Pancreas (tissue), 10 donors: Measurements from ENCODE around the gene ENDOU. TPM values are rescaled to one million over a fixed set of nuclear protein-coding genes. Genes with fewer than 3 reads are reported as not detected.

Experiments
- ATAC-seq, 4 donors: fragments of 200-7000 bp; cut with Tn5 transposase; one replicate each; pipeline versions ENCODE4 v1.8.0 to v1.9.1; 2020; ENCODE audit warnings: mild to moderate bottlenecking in 4 of 4, moderate library complexity in 4 of 4
- DNase-seq, 6 donors: peaks; one replicate each; pipeline ENCODE4 v3.0.0-alpha.2; 2020
- FAIRE-seq: peaks from 2 replicates; lab custom pipeline; 2012; peaks lifted over from hg19 to GRCh38; lab: Jason Lieb, UNC
- H3K27ac ChIP-seq, 4 donors: fragments of 200-600 bp; sonication (generic); 1 replicate in 3 of 4; 2 replicates in 1 of 4; pipeline versions ENCODE4 v1.5.0 to v1.8.0; 2020
- H3K27me3 ChIP-seq, 4 donors: fragments of 200-600 bp; one replicate each; pipeline ENCODE4 v1.8.0; 2021
- H3K36me3 ChIP-seq, 3 donors: fragments of 200-600 bp; sonication (generic) in 1 of 3; one replicate each; pipeline versions ENCODE4 v1.5.0 to v1.8.0; 2020 to 2021
- H3K4me1 ChIP-seq, 3 donors: fragments of 200-600 bp; one replicate each; pipeline ENCODE4 v1.8.0; 2021
- H3K4me3 ChIP-seq, 4 donors: fragments of 200-600 bp; sonication (generic) in 2 of 4; one replicate each; pipeline versions ENCODE4 v1.5.0 to v1.8.0; 2020 to 2021
- H3K9me3 ChIP-seq, 4 donors: fragments of 200-600 bp; one replicate each; pipeline ENCODE4 v1.8.0; 2021
- WGBS, 2 donors: extraction: QIAGEN DNeasy Blood & Tissue Kit; methylation state at CpG; one replicate each; pipeline ENCODE4 v1.1.7; 2013; 5-methylcytosine and 5-hydroxymethylcytosine counted together
- intact Hi-C, 3 donors: fragments of 100-400 bp; cut with DNase I; formaldehyde crosslinking; loops; one replicate each; pipeline versions ENCODE4 v1.11.1 to v1.14.2; 2022
- polyA plus RNA-seq, 2 donors: library from polyadenylated mRNA; stranded (reverse); fragments of 200-250 nt; gene quantifications; one replicate each; pipeline ENCODE4 v1.2.3, GENCODE V29; 2013
- total RNA-seq, 6 donors: library from RNA; stranded (reverse); fragmentation: NEBNext Ultra II Directional in 4 of 6; extraction: Animal tissue kit (Norgen Biotek cat#: 25700) in 4 of 6; gene quantifications; one replicate each; pipeline versions ENCODE4 v1.2.1 to v1.2.4, GENCODE V29; 2021 to 2023
- TF ChIP-seq, protein P1 (sequence below), 4 donors: fragments of 200-600 bp; sonication (generic) in 3 of 4; IDR thresholded peaks; one replicate each; pipeline versions ENCODE4 v1.5.0 to v1.8.0; 2021; ENCODE audit warnings: antibody characterized with exemption in 4 of 4
- donor health status: healthy with polysubstance abuse.
- donor health status: DM: no; HTN: no; CAD: no; lungs with moderate emphysema.
- donor health status: DM: no; HTN: no; CAD: no.
- donor health status: control.
- donor health status: control.
- donor health status: Bipolar disorder and iron deficiency.
- donor health status: DM: yes; HTN: yes; CAD: no.
- donor health status: DM: no; HTN: no; CAD: no.
- donor health status: DM: no; HTN: no; CAD: no.
- donor health status: DM: yes; HTN: yes; CAD: no.

ENDOU gene
- total and polyA plus RNA-seq, 8 donors = 0.11 to 0.23 (median 0.20) TPM; not detected in 5

DNA sequence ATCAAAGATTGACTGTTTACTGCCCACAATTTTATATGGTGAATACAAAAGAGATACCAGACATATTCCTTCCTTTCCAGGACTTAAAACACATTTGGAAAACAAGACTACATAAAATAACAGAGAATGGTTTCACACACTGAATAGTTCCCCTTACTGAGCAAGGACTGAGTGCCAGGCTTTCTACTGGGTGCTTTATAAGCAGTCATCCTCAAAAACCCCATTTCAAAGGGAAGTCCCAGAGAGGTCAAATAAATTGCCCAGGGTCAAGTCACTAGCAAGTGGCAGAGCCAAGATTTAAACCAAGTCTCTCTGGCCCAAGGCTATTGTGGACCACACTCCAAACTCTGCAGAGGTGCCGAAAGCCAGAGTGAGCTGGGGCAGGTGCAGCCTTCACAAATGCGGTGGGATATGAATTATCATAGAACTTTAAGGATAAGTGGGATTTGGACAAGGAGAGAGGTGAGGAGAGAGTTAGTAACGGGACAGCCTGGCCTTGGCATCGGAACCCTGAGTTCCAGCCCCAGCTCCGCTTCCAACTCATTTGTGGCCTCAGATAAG, 10.4 kb downstream of the ENDOU start:
- Histone ChIP-seq H3K27ac (no peak overlapping the region), H3K27me3 (no peaks in the 10 kb centered on the region), H3K9me3 (no peaks in the 10 kb centered on the region), H3K4me3 (no peak overlapping the region), H3K36me3 (no peaks in the 10 kb centered on the region), H3K4me1 (peaks cover 0 to 20% (median 0%) of the 10 kb centered on the region in 3 donors)
- TF ChIP-seq, protein P1, sequence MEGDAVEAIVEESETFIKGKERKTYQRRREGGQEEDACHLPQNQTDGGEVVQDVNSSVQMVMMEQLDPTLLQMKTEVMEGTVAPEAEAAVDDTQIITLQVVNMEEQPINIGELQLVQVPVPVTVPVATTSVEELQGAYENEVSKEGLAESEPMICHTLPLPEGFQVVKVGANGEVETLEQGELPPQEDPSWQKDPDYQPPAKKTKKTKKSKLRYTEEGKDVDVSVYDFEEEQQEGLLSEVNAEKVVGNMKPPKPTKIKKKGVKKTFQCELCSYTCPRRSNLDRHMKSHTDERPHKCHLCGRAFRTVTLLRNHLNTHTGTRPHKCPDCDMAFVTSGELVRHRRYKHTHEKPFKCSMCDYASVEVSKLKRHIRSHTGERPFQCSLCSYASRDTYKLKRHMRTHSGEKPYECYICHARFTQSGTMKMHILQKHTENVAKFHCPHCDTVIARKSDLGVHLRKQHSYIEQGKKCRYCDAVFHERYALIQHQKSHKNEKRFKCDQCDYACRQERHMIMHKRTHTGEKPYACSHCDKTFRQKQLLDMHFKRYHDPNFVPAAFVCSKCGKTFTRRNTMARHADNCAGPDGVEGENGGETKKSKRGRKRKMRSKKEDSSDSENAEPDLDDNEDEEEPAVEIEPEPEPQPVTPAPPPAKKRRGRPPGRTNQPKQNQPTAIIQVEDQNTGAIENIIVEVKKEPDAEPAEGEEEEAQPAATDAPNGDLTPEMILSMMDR (IDR thresholded peaks at IDR 0.05) = no peak
- ATAC-seq (no peak), DNase-seq (no peak), FAIRE-seq (no peak)
- 24 to 26% methylated on average over 5 of the region's 5 CpGs for WGBS, 2 donors
- intact Hi-C loops = loop anchor here in 2 of 3 donors (5.0 to 10.0 kb wide), 4 partner anchors 60 to 122 kb away; partner anchors contain the start of gene SLC48A1 (in 1 of the 2)

DNA sequence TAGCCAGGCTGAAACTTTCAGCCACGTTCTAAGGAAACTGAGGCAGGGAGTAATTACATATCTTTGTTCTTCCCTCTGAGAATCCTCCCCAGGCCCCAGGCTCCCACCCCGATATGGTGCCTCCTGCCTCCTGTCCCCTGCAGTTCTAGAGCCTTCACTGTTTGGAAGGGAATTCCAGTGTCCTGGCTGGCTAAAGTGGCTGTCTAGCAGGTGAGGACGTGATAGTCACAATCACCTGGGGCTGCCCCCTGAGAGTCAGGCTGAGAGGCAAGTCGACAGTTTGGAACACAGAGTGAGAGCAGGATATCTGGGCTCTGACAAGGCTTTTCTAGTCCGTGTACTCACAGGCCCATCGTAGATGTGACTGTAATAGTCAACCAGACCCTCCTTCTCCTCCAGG, 13.1 kb downstream of the ENDOU start:
- FAIRE-seq (no peak), ATAC-seq (no peak), DNase-seq (no peak)
- 82 to 89% methylated on average over 6 of the region's 6 CpGs for WGBS, 2 donors
- no peak overlapping the region for H3K27ac ChIP-seq
- no peaks in the 10 kb centered on the region for H3K9me3 ChIP-seq
- TF ChIP-seq, protein P1 (IDR thresholded peaks at IDR 0.05) = no peak
- no peaks in the 10 kb centered on the region for H3K36me3 ChIP-seq
- intact Hi-C loops = loop anchor here in 2 of 3 donors (5.0 to 10.0 kb wide), 3 partner anchors 63 to 123 kb away; partner anchors contain the start of gene SLC48A1 (in 1 of the 2)
- H3K4me1 ChIP-seq = peaks cover 0 to 16% (median 0%) of the 10 kb centered on the region in 3 donors
- H3K4me3 ChIP-seq = no peak overlapping the region
- H3K27me3 ChIP-seq = no peaks in the 10 kb centered on the region

DNA sequence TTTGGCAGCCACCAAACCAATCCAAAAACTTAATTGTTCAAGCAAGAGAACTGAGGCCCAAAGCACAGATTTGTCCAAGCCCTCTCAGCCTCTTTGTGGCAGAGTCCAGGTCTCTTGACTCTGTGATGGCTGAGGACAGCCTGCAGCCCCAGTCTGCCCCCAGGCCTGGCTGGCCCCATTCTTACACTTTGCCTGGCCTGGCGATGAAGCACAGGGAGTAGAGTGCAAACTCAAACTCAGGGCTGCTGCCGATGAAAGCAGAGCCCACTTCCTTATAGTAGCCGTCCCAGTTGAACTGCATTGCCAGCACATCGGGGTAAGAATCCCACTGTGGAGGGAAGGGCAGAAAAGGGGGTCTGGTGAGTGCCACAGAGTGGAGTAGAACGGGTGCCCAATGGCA, 13.8 kb downstream of the ENDOU start:
- FAIRE-seq (no peak), DNase-seq (no peak), ATAC-seq (no peak)
- H3K4me3 ChIP-seq = no peak overlapping the region
- TF ChIP-seq, protein P1 (IDR thresholded peaks at IDR 0.05) = no peak
- H3K4me1 ChIP-seq = peaks cover 0 to 19% (median 0%) of the 10 kb centered on the region in 3 donors
- intact Hi-C loops = loop anchor here in 2 of 3 donors (5.0 to 10.0 kb wide), 3 partner anchors 63 to 123 kb away; partner anchors contain the start of gene SLC48A1 (in 1 of the 2)
- H3K36me3 ChIP-seq = no peaks in the 10 kb centered on the region
- no peaks in the 10 kb centered on the region for H3K27me3 ChIP-seq
- no peaks in the 10 kb centered on the region for H3K9me3 ChIP-seq
- no peak overlapping the region for H3K27ac ChIP-seq
- 83 to 89% methylated on average over 5 of the region's 5 CpGs for WGBS, 2 donors

DNA sequence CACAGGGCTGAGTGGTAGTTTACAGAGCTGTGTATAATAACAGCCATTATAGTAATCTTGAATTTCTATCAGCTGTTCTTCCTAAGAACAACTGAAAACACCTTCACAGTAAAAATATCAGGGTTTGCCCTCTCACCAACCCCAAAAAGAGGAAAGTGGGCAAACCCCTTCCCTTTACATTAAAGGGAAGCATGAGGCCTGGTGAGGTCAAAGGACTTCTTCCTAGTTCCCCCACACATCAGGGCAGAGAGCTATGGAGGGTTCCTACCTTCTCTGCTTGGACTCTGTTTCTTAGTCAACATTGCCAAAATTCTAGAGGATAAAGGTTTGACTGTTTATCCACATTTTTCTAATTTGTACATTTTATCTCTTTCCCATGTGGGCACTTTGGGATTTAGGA, 15.0 kb downstream of the ENDOU start:
- TF ChIP-seq, protein P1 (IDR thresholded peaks at IDR 0.05) = no peak
- Histone ChIP-seq H3K4me3 (no peak overlapping the region), H3K4me1 (peaks cover 0 to 13% (median 0%) of the 10 kb centered on the region in 3 donors), H3K36me3 (no peaks in the 10 kb centered on the region), H3K9me3 (no peaks in the 10 kb centered on the region), H3K27ac (no peak overlapping the region), H3K27me3 (no peaks in the 10 kb centered on the region)
- ATAC-seq = no peak
- DNase-seq = no peak
- intact Hi-C loops = loop anchor here in 2 of 3 donors (5.0 to 10.0 kb wide), 3 partner anchors 65 to 125 kb away; partner anchors contain the start of gene SLC48A1 (in 1 of the 2)
- FAIRE-seq = no peak

DNA sequence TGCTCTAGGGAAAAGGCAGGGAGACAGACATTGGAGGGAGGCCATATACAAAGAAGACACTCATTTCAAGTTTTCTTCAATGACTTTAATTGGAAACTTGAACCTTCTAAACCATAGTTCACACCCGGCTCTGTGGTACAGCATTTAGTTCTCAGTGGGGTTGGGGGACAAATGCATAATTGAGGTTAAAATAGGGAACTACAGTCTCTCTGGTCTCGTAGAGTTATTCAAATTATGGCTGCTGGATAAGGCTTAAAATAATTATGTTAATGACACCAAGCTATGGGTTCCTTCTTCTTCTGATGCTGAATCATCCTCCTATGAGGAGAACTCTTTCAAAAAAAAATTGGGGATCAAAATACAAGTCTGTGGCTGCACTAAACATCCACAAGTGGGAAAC, 15.6 kb downstream of the ENDOU start:
- TF ChIP-seq, protein P1 (IDR thresholded peaks at IDR 0.05) = no peak
- Histone ChIP-seq H3K27ac (no peak overlapping the region), H3K36me3 (no peaks in the 10 kb centered on the region), H3K4me1 (peaks cover 0 to 11% (median 0%) of the 10 kb centered on the region in 3 donors), H3K27me3 (no peaks in the 10 kb centered on the region), H3K9me3 (no peaks in the 10 kb centered on the region), H3K4me3 (no peak overlapping the region)
- ATAC-seq (no peak), FAIRE-seq (no peak), DNase-seq (no peak)
- WGBS, 2 donors = 80 to 87% methylated on average over 2 of the region's 2 CpGs
- intact Hi-C loops = loop anchor here in 2 of 3 donors (5.0 to 10.0 kb wide), 4 partner anchors 55 to 125 kb away; partner anchors contain the start of gene SLC48A1 (in 1 of the 2)
